ENCODE measurements around the gene EXOG.

Gene EXOG

DNA sequence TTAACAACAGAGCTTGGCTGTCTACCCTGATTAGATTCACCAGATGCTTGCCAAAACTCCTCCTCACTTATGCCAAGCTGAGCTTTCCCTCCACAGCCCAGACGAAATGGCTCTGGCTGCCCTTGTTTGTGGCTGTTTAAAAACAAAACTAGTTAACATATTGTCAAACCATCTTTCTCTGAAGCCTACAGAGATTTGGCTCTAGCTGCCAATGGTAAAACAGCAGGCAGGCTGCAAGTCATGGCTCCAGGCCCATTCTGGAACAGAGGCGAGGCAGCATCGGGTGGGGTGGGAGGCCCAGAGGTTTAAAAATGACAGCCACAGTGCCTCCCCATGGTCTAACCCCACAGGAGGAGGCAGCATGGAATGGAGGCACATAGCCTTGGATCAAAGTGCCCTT, 77.4 kb downstream of the EXOG start:
- Histone ChIP-seq H3K27me3 (ENCODE audit: low read length) (no peaks in the 10 kb centered on the region), H3F3A (ENCODE audit: insufficient read depth) (no peaks in the 10 kb centered on the region), H3K27ac (ENCODE audit: low read depth, low read length) (no peak overlapping the region), H3K9me3 (ENCODE audit: insufficient read depth, low read length) (no peaks in the 10 kb centered on the region), H3K4me2 (ENCODE audit: low read depth, low read length, poor library complexity, severe bottlenecking) (no peak overlapping the region), H3K9me2 (replicated peaks; ENCODE audit: insufficient read depth, low read length) (no peaks in the 10 kb centered on the region), H3K4me3 (ENCODE audit: insufficient read depth, low read length, poor library complexity, severe bottlenecking) (no peak overlapping the region), H3K9ac (ENCODE audit: low read length) (no peak overlapping the region), H3K36me3 (ENCODE audit: low read length) (no peaks in the 10 kb centered on the region), H4K20me1 (ENCODE audit: low read depth, low read length) (no peaks in the 10 kb centered on the region), H3K79me2 (ENCODE audit: insufficient read depth, low read length) (no peaks in the 10 kb centered on the region), H2AFZ (ENCODE audit: low read depth, low read length, severe bottlenecking) (no peak overlapping the region)
- TF ChIP-seq EZH2phosphoT487 (conservative IDR thresholded peaks at IDR 0.05; ENCODE audit: low read length), result no peak
- TF ChIP-seq, protein P1, sequence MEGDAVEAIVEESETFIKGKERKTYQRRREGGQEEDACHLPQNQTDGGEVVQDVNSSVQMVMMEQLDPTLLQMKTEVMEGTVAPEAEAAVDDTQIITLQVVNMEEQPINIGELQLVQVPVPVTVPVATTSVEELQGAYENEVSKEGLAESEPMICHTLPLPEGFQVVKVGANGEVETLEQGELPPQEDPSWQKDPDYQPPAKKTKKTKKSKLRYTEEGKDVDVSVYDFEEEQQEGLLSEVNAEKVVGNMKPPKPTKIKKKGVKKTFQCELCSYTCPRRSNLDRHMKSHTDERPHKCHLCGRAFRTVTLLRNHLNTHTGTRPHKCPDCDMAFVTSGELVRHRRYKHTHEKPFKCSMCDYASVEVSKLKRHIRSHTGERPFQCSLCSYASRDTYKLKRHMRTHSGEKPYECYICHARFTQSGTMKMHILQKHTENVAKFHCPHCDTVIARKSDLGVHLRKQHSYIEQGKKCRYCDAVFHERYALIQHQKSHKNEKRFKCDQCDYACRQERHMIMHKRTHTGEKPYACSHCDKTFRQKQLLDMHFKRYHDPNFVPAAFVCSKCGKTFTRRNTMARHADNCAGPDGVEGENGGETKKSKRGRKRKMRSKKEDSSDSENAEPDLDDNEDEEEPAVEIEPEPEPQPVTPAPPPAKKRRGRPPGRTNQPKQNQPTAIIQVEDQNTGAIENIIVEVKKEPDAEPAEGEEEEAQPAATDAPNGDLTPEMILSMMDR (IDR thresholded peaks at IDR 0.05; ENCODE audit: insufficient read depth, low read length, poor library complexity, severe bottlenecking), result no peak

DNA sequence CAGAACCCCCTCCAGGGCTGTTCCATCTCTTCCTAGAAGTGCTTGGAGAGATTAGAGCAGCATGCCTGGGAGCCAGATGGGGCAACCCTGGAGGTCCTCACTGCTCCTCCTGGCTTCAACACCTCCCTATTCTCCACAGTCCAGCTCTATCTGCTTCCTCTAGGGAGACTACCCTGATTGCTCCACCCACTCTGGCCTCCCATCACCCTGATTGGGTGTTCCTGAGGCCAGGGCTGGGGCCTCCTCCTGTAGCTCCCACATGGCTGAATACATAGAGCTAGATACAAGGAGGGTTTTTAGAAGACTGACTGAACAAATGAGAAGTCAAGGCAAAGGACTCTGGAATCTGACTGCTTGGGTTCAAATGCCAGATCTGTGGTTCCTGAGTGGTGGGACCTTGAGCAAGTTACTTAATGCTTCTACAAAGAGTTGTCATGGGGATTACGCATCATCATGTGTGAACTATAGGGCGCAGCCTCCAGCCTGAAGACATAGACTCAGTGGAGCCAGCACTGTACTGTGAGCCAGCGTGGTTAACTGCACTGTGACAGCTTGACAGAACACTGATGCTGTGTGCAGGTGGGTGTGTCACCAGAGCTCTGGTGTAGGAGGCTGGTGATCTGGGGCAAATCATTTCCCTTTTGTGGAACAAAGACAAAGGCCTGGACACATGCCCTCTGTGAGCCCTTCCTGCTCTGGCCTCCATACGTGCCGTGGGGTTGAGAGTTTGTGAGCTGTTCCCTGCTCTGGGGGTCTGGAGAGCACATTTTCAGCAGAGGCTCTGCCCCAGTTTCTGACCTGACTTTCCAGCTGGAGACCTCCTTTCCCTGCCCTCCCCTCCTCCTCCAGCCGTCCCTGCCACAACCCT, 78.5 kb downstream of the EXOG start:
- H3K27me3 ChIP-seq (ENCODE audit: low read length), result no peaks in the 10 kb centered on the region
- H3F3A ChIP-seq (ENCODE audit: insufficient read depth), result no peaks in the 10 kb centered on the region
- no peak overlapping the region for H2AFZ ChIP-seq (ENCODE audit: low read depth, low read length, severe bottlenecking)
- H3K4me3 ChIP-seq (ENCODE audit: insufficient read depth, low read length, poor library complexity, severe bottlenecking), result no peak overlapping the region
- no peaks in the 10 kb centered on the region for H3K9me3 ChIP-seq (ENCODE audit: insufficient read depth, low read length)
- TF ChIP-seq EZH2phosphoT487 (conservative IDR thresholded peaks at IDR 0.05; ENCODE audit: low read length), result no peak
- TF ChIP-seq, protein P1 (IDR thresholded peaks at IDR 0.05; ENCODE audit: insufficient read depth, low read length, poor library complexity, severe bottlenecking), result no peak
- no peaks in the 10 kb centered on the region for H4K20me1 ChIP-seq (ENCODE audit: low read depth, low read length)
- no peaks in the 10 kb centered on the region for H3K9me2 ChIP-seq (replicated peaks; ENCODE audit: insufficient read depth, low read length)
- H3K27ac ChIP-seq (ENCODE audit: low read depth, low read length), result no peak overlapping the region
- H3K4me2 ChIP-seq (ENCODE audit: low read depth, low read length, poor library complexity, severe bottlenecking), result no peak overlapping the region
- H3K79me2 ChIP-seq (ENCODE audit: insufficient read depth, low read length), result no peaks in the 10 kb centered on the region
- no peaks in the 10 kb centered on the region for H3K36me3 ChIP-seq (ENCODE audit: low read length)
- H3K9ac ChIP-seq (ENCODE audit: low read length), result no peak overlapping the region

DNA sequence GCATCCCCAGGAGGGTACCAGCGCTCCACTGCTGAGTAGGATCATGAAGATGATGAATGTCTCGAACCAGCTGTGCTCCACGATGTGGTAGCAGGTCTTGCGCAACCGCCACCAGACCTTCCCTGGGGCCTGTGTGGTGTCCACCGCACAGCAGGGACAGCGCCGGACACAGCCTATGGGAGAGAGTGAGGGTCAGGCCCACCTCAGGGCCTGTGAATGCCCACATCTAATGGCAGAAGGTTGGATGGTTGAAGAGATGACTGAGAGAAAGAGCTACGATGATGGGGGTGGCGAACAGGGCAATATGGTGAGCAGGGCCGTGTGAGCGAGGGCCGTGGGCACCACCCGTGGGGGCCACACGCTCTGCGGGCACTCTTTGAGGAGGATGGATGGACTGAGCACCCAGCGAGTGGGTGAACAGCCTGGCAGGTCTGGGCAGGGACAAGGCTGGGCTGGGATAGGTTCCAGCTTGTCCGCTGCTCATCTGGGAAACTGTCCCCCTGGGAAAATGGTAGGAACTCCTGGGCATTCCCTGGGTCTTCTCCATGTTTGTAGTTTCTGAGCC, 79.2 kb downstream of the EXOG start:
- TF ChIP-seq EZH2phosphoT487 (conservative IDR thresholded peaks at IDR 0.05; ENCODE audit: low read length), result no peak
- TF ChIP-seq, protein P1 (IDR thresholded peaks at IDR 0.05; ENCODE audit: insufficient read depth, low read length, poor library complexity, severe bottlenecking), result no peak

More for the DNA sequence above, 79.2 kb downstream of the EXOG start:
- Histone ChIP-seq H3K36me3 (ENCODE audit: low read length) (no peaks in the 10 kb centered on the region), H3K27me3 (ENCODE audit: low read length) (no peaks in the 10 kb centered on the region), H3K27ac (ENCODE audit: low read depth, low read length) (no peak overlapping the region), H3K9me3 (ENCODE audit: insufficient read depth, low read length) (no peaks in the 10 kb centered on the region), H3F3A (ENCODE audit: insufficient read depth) (no peaks in the 10 kb centered on the region), H2AFZ (ENCODE audit: low read depth, low read length, severe bottlenecking) (no peak overlapping the region), H3K9ac (ENCODE audit: low read length) (no peak overlapping the region), H3K4me3 (ENCODE audit: insufficient read depth, low read length, poor library complexity, severe bottlenecking) (no peak overlapping the region), H4K20me1 (ENCODE audit: low read depth, low read length) (no peaks in the 10 kb centered on the region), H3K9me2 (replicated peaks; ENCODE audit: insufficient read depth, low read length) (no peaks in the 10 kb centered on the region), H3K4me2 (ENCODE audit: low read depth, low read length, poor library complexity, severe bottlenecking) (no peak overlapping the region), H3K79me2 (ENCODE audit: insufficient read depth, low read length) (no peaks in the 10 kb centered on the region)

Data from SU-DHL-6 (cell line).